ENCODE measurements around the gene ARAF. TPM values are rescaled to one million over a fixed set of nuclear protein-coding genes. Genes with fewer than 3 reads are reported as not detected.

ARAF gene
- total RNA-seq, 1 experiment from 2014 or later, result 35.4 TPM

DNA sequence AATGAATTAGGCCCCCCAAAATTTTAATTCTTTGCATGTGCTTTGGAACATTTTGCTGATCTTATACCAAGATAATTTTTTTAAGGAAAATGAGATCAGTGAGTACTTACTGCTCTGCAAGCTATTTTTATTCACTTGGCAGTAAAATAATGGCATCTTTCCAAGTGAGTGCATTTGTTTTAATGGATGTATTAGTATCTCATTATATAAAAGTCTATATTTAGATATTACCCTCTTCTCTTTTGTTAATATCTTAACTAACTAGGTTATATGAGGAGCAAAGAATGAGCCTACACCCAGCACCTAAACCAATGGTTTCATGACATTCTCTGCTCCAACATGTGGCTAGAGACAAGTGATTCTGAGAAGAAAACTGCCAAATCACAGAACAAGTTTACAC lies 21.1 kb upstream of the ARAF start:
- intact Hi-C loops (cut with micrococcal nuclease), result no loop called here

More for the DNA sequence above, 21.1 kb upstream of the ARAF start:
- Histone ChIP-seq H3K27me3 (ENCODE audit: insufficient read depth, low read length) (no peaks in the 10 kb centered on the region), H2AFZ (ENCODE audit: low read depth, low read length, poor library complexity, severe bottlenecking) (no peak overlapping the region), H4K20me1 (ENCODE audit: insufficient read depth) (no peaks in the 10 kb centered on the region), H3K9me2 (ENCODE audit: insufficient read depth) (no peaks in the 10 kb centered on the region), H3K4me2 (ENCODE audit: low read length) (no peak overlapping the region), H3K36me3 (ENCODE audit: control insufficient read depth in 1 of 2, insufficient read depth in 2 of 2, low read length in 2 of 2) (no peaks in the 10 kb centered on the region), H3K4me1 (ENCODE audit: control insufficient read depth in 1 of 2, insufficient read depth in 2 of 2, low read length in 2 of 2) (peaks cover 5 to 14% of the 10 kb centered on the region in 2 experiments; a peak in 3 of 4 replicates), H3K9ac (ENCODE audit: low read length) (no peak overlapping the region), H3K79me2 (ENCODE audit: insufficient read depth, low read length) (no peaks in the 10 kb centered on the region), H3K4me3 (replicated peaks in 1 of 2; ENCODE audit: low read depth in 1 of 2, low read length in 2 of 2) (no peak overlapping the region), H3K27ac (ENCODE audit: low read depth, low read length) (no peak overlapping the region), H3K9me3 (ENCODE audit: control insufficient read depth in 1 of 2, insufficient read depth in 1 of 2, low read depth in 1 of 2, low read length in 2 of 2) (no peaks in the 10 kb centered on the region)
- CTCF ChIA-PET, result interaction anchor here (1.1 kb wide), 1 partner anchor 17 kb away, joined by 3 read pairs; no protein-coding TSS in a partner anchor
- BruUV-seq (replicated peaks), result no TSS peak
- DNase-seq (ENCODE audit: low read depth, low spot score) (no peak), ATAC-seq (no peak)
- RAD21 ChIA-PET (ENCODE audit: low non-redundant PET in 1 of 2, low total read pairs in 2 of 2, uncharacterized antibody in 2 of 2, unreplicated experiment in 2 of 2), result no interaction called here
- POLR2A ChIA-PET, result no interaction called here
- TF ChIP-seq POLR2AphosphoS5 (IDR thresholded peaks at IDR 0.05; ENCODE audit: low read depth, low read length), result no peak
- TF ChIP-seq, protein P1, sequence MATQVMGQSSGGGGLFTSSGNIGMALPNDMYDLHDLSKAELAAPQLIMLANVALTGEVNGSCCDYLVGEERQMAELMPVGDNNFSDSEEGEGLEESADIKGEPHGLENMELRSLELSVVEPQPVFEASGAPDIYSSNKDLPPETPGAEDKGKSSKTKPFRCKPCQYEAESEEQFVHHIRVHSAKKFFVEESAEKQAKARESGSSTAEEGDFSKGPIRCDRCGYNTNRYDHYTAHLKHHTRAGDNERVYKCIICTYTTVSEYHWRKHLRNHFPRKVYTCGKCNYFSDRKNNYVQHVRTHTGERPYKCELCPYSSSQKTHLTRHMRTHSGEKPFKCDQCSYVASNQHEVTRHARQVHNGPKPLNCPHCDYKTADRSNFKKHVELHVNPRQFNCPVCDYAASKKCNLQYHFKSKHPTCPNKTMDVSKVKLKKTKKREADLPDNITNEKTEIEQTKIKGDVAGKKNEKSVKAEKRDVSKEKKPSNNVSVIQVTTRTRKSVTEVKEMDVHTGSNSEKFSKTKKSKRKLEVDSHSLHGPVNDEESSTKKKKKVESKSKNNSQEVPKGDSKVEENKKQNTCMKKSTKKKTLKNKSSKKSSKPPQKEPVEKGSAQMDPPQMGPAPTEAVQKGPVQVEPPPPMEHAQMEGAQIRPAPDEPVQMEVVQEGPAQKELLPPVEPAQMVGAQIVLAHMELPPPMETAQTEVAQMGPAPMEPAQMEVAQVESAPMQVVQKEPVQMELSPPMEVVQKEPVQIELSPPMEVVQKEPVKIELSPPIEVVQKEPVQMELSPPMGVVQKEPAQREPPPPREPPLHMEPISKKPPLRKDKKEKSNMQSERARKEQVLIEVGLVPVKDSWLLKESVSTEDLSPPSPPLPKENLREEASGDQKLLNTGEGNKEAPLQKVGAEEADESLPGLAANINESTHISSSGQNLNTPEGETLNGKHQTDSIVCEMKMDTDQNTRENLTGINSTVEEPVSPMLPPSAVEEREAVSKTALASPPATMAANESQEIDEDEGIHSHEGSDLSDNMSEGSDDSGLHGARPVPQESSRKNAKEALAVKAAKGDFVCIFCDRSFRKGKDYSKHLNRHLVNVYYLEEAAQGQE (IDR thresholded peaks at IDR 0.05; ENCODE audit: low read depth), result no peak
- TF ChIP-seq SP1 (IDR thresholded peaks at IDR 0.05; ENCODE audit: low read depth), result no peak
- no peak for TF ChIP-seq SRF (IDR thresholded peaks at IDR 0.05; ENCODE audit: low read depth)

All from HCT116 (cell line).